GM08714 (cell line): ENCODE measurements around the gene G2E3.
A peak's percentile ranks its signal among the peaks of the same experiment; 100 is the strongest.
"Not testable (repeated sequence)": the region's sequence is repeated elsewhere in the genome, so short reads cannot be mapped to it uniquely, and the experiment has no call there.

Source experiments
- H3K4me3 ChIP-seq: fragments of 200-500 bp; sonication (Bioruptor generic); 2 replicates; pipeline ENCODE4 v1.5.1; 2014; ENCODE audit warnings: mild to moderate bottlenecking, low read length, inconsistent platforms
- ZNF274 ChIP-seq: IDR thresholded peaks from 2 replicates; pipeline ENCODE4 v1.6.1; 2012; ENCODE audit warnings: mild to moderate bottlenecking, low read depth, low read length

The G2E3 gene

DNA sequence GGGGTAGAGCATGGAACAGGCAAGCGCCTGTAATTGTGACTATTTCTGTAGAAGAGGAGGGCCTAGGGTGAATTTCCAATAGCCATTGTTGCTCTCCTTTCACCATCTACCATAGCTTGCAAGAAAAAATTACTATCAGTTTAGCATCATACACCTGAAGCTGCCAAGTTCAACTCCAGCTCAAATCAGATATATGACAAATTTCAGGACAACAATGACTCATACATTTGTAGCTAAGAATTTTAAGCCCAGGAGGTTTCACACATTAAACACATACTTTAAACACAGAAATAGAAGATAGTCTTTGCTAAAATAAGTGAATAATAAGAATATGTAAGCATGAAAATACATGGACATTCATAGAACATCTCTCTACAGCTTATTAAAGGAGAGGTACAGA is 17.6 kb upstream of the G2E3 start:
- no peak overlapping the region for H3K4me3 ChIP-seq
- TF ChIP-seq ZNF274 = no peak

DNA sequence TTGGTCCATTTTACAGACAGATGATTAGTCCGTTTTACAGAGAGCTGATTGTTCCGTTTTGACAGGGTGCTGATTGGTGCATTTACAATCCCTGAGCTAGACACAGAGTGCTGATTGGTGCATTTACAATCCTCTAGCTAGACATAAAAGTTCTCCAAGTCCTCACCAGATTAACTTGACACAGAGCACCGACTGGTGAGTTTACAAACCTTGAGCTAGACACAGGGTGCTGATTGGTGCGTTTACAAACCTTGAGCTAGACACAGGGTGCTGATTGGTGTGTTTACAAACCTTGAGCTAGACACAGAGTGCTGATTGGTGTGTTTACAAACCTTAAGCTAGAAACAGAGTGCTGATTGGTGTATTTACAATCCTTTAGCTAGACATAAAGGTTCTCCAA is 12.2 kb upstream of the G2E3 start:
- not testable (repeated sequence) for H3K4me3 ChIP-seq

DNA sequence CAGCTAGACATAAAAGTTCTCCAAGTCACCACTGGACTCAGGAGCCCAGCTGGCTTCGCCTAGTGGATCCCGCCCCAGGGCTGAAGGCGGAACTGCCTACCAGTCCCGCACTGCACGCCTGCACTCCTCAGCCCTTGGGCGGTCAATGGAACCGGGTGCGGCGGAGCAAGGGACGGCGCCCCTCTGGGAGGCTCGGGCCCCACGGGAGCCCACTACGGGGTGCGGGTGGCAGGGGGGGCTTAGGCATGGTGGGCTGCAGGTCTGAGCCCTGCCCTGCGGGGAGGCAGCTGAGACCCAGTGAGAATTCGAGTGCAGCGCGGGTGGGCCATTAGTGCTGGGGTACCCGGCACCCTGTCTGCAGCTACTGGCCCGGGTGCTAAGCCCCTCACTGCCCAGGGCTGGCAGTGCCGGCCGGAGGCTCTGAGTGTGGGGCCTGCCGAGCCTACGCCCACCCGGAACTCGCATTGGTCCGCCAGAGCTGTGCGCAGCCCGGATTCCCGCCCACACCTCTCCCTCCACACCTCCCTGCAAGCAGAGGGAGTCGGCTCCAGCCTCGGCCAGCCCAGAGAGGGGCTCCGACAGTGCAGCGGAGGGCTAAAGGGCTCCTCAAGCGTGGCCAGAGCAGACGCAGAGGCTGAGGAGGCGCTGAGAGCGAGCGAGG is 11.4 kb upstream of the G2E3 start:
- TF ChIP-seq ZNF274 = no peak
- no peak overlapping the region for H3K4me3 ChIP-seq

DNA sequence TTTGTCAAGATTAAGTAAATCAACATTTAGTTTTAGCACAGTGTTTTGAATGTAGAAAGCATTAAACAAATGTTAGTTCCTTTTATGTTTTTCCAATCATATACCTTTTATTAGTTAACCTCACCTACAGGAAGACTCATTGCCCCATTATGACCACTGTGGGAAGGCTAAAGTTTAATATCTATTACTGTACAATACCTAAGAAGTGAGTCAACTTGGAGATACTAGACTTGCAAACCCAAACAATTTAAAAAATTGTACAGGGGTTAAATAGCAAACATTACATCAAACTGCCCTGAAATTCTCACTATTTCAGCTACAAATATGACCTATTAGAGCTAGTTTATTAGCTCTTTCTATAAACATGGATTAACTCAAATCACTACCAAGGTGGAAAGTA is 8.6 kb upstream of the G2E3 start:
- no peak for TF ChIP-seq ZNF274
- H3K4me3 ChIP-seq = no peak overlapping the region

DNA sequence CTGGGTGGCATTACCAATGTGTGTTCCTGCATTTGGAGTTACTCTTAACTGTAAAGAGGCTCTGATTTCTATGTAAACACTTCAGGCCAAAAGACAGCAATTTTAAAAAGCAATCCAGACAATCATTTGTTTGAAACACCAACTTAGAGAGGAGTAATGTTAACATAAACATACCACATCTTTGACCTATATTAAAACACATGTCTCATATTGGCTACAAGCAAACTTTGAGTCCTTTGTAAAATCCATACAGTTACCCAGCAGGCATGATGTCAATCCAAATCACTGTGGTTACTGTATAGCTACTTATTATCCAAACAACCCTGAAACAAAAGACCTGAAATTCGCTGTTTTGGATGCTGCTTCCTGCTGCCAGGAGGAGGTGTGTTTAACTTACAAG is 7.5 kb upstream of the G2E3 start:
- no peak for TF ChIP-seq ZNF274

DNA sequence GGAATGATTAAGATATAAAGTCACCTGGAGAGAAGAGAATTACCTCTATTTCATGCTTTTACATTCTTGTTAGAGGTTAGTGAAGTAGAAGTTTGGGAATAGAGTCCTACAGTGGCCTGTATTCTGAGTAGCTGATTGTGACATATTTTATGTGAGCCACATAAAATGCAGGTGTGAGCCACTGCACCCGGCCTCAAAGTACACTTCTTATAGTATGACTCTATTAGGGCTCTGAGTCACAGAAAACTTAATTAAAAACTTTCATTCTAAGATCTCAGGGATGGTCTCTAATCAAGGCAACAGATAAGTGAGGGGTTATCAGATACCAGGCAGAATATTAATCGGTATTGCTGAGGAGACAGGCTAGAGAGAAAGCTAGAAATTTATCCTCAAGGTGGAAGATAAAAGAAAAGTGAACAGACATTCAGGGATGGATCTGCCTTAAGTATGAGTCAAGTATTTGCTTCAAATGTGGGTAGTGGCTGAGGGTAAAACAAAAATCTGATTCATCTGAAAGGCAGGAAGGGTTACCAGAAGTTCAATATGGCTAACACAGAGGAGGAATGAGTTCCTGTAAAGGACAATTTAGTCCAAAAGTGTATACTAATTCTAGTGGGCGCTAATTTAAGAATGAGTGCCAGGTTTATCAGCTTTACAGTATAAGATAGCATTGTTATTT is 5.5 kb upstream of the G2E3 start:
- H3K4me3 ChIP-seq = no peak overlapping the region
- TF ChIP-seq ZNF274 = no peak

More for the DNA sequence above, 7.5 kb upstream of the G2E3 start:
- no peak overlapping the region for H3K4me3 ChIP-seq

DNA sequence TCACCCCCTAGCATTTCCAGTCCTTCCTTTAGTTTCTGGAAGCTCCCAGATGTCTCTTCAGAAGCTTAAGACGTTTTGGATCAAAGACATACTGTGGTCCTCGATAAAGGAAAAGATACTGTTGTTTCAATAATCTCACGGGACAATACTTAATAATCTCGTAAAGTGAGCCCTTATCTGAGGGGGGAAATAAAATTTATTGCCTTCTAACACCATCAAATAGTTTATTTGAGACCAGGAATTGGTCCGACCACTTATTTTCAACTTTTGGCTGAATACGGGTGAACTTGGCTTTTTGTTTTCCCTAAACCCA is 640 bp upstream of the G2E3 start:
- TF ChIP-seq ZNF274 = no peak
- H3K4me3 ChIP-seq = peak overlapping the region; percentile 79; the same call in 1 of the 2 replicates

DNA sequence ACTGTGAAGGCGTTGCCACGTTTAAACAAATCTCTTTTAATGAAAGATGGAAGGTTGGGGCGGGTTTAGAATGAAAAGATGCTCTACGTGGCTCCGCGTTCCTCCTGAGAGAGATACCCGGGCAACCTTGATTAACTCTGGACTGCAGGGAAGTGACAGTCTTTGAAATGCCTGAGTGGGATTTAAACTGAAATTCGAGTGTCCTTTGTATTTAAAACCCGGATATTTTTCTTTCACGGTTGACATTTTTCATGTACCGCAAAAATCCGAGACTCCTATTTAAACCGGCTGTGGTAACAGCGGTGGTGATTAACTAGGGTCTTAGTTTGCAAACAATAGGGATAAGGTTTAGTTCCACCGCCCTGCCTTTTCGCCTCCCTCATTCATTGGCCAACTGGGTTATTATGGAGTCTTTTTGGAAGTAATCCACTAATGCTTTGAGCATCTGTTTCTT is 707 bp downstream of the G2E3 start:
- H3K4me3 ChIP-seq = peak overlapping the region; percentile 79
- no peak for TF ChIP-seq ZNF274

DNA sequence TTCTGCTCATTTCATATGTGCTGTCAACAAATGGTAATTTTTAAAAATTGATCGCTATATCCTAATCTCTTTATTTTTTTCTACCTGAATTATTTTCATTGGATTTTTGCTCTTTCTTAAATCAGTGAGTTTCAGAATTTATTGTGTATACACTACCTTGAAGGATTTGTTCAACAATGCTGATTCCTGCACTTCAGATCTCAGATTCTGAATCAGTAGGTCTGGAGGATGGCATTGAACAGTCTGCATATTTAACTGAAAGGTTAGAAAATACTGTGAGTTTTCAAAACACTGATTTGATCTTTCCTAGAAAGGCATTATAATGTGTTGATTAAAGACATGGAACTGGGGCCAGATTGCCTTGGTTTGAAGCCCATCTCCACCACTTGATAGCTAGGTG is 1.6 kb downstream of the G2E3 start:
- peak overlapping the region; percentile 79 for H3K4me3 ChIP-seq
- no peak for TF ChIP-seq ZNF274

DNA sequence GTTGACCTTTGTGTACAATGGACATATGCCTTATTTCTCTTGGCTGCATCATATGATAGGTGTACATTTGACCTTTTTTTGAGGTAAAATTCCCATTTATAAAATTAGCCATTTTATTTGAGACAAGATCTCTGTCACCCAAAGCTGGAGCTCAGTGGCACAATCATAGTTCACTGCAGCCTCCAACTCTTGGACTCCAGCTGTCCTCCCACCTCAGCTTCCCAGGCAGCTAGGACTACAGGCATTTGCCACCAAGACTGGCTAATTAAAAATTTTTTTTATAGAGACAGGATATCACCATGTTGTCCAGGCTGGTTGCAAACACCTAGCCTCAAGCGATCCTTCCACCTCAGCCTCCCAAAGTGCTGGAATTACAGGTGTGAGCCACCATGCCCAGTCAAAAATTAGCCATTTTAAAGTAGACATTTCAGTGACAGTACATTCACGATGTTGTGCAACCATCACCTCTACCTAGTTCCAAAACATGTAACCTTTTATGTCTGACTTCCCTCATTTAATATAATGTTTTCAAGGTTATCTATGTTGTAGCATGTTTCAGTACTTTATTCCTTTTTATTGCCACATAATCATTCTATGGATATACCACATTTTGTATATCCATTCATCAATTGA is 5.4 kb downstream of the G2E3 start:
- TF ChIP-seq ZNF274 = no peak
- H3K4me3 ChIP-seq = no peak overlapping the region

DNA sequence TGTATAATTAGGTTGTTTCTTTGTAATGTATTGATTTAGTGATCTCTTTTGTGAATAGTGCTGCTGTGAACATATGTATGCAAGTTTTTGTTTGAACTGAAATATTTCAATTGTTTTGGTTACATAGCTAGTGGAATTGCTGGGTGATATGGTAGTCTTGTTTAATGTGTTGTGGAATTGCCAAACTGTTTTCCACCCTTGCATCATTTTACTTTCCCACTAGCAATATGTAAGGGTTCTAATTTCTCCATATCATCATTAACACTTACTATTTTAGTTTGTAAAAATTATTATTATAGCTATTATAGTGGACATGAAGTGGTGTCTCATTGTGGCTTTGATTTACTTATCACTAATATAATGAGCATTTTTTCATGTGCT is 5.9 kb downstream of the G2E3 start:
- TF ChIP-seq ZNF274 = no peak

DNA sequence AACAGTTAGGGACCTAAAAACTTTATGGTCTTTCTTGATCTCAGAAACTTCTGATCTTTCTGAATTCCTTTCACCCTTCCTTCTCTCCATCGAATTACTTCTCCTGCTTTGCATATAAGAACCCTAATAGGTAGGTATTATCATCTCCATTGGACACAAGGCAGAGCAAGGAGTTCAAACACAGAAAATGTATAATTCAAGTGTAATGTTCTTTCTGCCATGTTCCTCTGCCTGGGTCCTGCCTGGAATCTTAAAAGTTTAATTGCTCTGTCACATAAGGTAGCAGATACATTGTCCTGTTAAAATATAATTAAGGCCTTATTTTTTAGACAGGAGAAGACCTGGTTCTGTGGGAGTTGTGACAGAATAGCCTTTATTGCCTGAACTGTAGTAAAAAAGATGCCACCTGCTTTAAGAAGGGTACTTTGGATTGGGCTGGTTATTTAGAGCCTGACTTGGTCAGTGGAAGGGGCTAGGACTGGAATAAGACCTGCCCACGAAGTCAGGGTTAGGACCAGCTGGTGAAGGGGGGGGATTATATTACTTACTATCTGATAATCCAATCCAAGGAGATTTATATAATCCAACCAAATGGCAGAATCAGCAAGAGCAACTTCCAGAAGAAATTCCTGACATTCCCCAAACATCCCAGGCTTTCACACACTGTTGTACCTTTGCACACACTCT is 10.4 kb downstream of the G2E3 start:
- no peak overlapping the region for H3K4me3 ChIP-seq
- no peak for TF ChIP-seq ZNF274

More for the DNA sequence above, 5.9 kb downstream of the G2E3 start:
- no peak overlapping the region for H3K4me3 ChIP-seq

DNA sequence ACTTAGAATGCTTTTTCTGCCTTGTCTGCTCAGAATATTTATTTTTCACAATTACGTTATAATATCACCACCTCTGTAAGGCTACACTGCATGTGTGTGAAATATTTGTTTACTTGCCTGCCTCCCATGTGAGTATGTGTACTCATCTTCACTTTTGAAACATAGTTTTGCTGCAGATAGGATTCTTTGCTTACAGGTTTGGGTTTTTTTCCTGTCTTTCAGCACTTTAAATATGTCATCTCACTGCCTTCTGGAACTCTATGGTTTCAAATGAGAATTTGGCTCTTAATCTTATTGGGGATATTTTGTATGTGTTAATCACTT is 10.9 kb downstream of the G2E3 start:
- H3K4me3 ChIP-seq = no peak overlapping the region
- TF ChIP-seq ZNF274 = no peak

DNA sequence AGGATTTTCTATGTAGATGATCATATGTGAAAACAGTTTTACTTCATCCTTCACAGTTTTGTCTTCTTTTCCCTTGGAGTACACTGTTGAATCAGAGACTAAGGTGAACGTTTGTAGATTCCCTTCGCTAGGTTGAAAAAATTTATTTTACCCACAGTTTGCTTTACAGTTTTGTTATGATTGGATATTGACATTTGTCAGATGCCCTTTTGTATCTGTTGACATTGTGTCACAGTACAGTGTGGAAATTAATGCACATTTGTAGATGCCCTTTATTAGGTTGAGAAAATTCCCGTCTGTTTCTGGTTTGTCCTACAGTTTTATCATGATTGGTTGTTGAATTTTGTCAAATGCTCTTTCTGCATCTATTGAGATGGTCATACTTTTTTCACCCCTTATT is 13.3 kb downstream of the G2E3 start:
- no peak for TF ChIP-seq ZNF274
- no peak overlapping the region for H3K4me3 ChIP-seq

DNA sequence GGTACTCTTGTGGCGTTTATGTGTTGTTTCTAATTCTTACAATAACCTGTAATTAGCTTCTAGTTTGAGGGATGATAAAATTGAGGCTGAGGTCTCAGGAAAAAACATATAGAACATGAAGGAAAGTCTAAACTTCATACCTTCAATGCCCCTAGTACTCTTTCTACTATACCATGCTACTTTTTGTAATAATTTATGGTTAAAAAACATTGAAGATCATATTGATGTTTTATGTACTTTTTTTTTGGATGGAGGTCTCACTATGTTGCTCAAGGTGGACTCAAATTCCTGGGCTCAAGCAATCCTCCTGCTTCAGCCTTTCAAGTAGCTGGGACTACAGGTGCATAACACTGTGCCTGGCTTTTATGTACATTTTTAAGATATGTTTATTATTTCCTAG is 13.8 kb downstream of the G2E3 start:
- TF ChIP-seq ZNF274 = no peak
- no peak overlapping the region for H3K4me3 ChIP-seq

DNA sequence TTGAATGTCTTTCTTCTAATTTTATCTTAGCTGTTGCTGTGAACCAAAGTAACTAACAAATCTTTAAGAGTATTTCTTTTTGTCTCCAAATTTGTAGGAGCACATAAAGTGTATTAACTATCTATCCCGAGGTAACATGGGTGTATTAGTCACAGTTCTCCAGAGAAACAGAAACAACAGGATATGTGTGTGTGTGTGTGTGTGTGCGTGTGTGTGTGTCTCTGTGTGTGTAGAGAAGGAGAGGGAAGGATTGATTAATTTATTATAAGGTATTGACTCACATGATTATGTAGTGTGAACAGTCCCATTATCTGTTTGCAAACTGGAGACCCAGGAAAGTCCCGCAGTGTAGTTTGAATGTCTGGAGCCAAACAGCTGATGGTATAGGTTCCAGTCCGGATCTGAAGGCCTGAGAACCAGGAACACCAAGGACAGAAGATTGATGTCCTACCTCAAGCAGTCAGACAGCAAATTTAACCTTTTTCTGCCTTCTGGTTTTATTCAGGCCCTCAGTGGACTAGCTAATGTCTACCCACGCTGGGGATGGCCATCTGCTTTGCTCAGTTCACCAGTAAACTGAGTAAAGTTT is 14.4 kb downstream of the G2E3 start:
- no peak for TF ChIP-seq ZNF274
- H3K4me3 ChIP-seq = no peak overlapping the region
